ENCODE results near the gene EXOC3L1. TPM values are rescaled to one million over a fixed set of nuclear protein-coding genes. Genes with fewer than 3 reads are reported as not detected.

Gene EXOC3L1
- total RNA-seq, 2 donors from 2014 or later: 1.8 to 2.0 TPM

DNA sequence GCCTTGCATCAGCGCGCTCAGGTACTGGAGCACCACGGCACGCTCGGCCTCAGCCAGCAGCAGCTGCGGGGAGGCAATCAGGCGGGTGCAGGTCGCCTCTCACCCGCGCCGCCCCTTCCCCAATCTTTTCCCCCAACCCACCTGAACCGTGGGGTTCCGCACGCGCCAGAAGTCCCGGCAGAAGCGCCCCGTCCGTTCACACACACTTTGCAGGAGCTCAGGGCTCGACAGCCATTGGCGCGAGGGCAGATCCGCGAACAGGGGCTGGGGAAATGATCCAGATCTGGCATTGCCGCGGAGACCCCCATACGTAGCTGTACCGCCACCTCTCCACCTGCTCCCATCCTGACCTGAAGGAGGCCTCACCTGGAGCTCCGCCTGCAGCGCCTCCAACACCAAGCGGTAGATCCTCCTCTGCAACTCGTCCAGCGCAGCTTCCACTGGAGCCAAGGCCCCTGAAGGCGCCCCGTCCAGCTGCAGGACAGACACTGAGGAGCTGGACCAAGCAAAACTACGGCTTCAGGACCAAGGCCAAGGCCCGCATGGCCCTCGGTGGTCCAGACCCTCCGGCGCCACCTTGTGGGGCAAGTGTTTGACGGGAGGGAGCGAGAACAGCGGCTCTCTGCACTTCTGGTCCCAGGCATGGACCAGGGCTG is 4.8 kb downstream of the EXOC3L1 start:
- TF ChIP-seq CTCF (IDR thresholded peaks at IDR 0.05): peak; percentile 67 to 92 (median 88)
- no peak for TF ChIP-seq POLR2A (IDR thresholded peaks at IDR 0.05)
- H3K27ac ChIP-seq: no peak overlapping the region
- H3K36me3 ChIP-seq (replicated peaks in 1 of 2; ENCODE audit: insufficient read depth in 1 of 2, low read depth in 2 of 2): no peaks in the 10 kb centered on the region
- H3K9me3 ChIP-seq: no peaks in the 10 kb centered on the region
- no peak overlapping the region for H3K4me3 ChIP-seq
- intact Hi-C loops (cut with DNase I): loop anchor here (10.0 kb wide), 1 partner anchor 210 kb away; no protein-coding TSS in a partner anchor
- H3K4me1 ChIP-seq: peaks cover 27% of the 10 kb centered on the region
- no peaks in the 10 kb centered on the region for H3K27me3 ChIP-seq
- DNase-seq: peak; percentile 93 to 95 (median 94)
- 0 to 15% methylated on average over 5 to 40 of the region's 43 CpGs for WGBS, 2 donors
- ATAC-seq: peak; percentile 58

DNA sequence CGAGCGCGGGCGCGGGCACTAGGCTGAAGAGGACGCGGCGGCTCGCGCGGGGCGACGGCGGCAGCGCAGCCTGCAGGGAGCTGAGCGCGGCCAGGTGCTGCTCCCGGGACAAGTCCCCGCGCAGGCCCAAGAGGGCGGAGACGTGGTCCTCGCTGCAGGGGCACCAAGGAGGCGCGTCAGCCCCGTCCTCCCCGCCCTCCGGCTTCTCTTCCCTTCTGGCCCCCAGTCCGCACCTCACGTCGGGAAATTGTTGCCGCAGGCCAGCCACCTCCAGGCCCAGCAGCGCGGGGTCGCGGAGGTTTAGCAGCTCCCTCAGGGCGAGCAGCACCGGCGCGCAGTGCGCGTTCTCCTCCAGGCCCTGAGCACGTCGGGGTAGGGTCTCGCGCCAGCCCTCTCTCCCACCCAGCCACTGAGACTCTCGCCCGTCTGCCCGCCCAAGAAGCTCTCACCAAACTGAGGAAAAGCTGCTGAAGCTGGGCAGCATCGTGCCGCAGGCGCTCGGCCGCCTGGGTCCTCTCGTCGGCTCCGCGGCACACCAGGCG is 5.4 kb downstream of the EXOC3L1 start:
- 7% methylated on average over 55 of the region's 59 CpGs; no CpG with 5 or more reads in 1 of the 2 donors for WGBS, 2 donors
- ATAC-seq (peak; percentile 4), DNase-seq (no peak)
- Histone ChIP-seq H3K9me3 (no peaks in the 10 kb centered on the region), H3K27ac (peak overlapping the region; percentile 92 to 96 (median 96)), H3K27me3 (no peaks in the 10 kb centered on the region), H3K36me3 (replicated peaks in 1 of 2; ENCODE audit: insufficient read depth in 1 of 2, low read depth in 2 of 2) (no peaks in the 10 kb centered on the region), H3K4me3 (peak overlapping the region; percentile 49 to 68), H3K4me1 (peaks cover 27% of the 10 kb centered on the region)
- TF ChIP-seq CTCF (IDR thresholded peaks at IDR 0.05) (no peak), POLR2A (IDR thresholded peaks at IDR 0.05) (no peak)
- intact Hi-C loops (cut with DNase I): loop anchor here (10.0 kb wide), 1 partner anchor 210 kb away; no protein-coding TSS in a partner anchor

DNA sequence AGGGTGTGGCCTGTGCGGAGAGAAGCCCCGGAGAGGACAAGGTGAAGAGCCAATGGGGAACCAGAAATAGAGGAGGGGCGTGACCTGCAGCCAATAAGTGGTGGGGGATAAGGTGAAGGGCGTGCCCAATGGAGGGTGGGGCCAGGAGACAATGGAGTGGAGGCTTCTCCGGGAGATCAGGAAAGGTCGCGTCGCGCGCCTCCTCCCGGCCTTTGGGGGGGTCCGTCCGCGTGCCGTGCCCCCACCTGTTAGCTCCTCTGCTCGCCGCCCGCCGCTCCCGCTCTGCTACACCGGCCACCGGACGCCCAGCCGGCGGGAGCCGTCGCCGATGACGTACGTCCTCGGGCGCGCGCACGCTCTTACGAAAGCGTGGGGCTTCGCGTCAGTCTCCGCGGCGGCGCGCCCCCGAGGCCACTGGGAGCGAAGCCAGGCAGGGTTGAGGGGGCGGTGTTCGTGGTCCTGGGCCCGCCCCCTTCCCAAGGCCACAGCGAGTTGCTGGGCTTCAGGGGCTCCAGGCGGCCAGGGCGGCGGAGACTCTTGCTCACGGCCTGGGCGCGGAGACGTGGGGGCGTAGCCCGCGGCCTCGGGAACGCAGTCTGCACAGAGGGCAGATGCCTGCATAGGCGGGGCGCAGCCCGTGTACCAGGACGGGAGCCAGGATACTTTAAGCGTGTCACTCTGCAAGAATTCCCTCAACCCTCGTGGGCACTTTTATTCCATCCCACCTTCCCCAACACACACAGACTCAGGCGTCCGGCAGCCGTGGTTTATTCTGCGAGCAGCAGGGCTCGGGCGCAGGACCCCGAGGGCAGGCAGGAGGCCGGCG is 6.1 kb downstream of the EXOC3L1 start, which contains the start of gene MATCAP1:
Gene MATCAP1 (minus strand): TSS at position 337 of the 826 bp plus-strand sequence. CDS start 3,353 bp downstream, outside the sequence.
- WGBS, 2 donors: 0% methylated on average over 4 to 69 of the region's 77 CpGs

DNA sequence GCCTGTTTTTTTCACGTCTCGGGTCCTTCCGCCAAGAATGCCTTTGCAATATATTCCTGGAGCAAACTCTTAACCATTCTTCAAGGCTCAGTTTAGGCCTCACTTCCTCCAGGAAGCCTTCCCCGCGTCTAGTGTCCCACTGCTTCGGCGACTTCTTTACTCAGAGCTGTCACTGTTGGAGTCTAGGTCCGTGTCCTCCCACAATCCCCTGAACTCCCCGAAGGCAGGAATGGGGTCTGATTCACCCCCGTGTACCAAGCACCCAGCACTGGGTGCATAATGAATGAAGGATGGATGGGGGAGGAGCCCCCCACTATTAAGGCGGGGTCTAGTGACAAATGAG is 6.7 kb downstream of the EXOC3L1 start:
- 6 to 8% methylated on average over 11 of the region's 11 CpGs for WGBS, 2 donors
- Histone ChIP-seq H3K9me3 (no peaks in the 10 kb centered on the region), H3K4me1 (peaks cover 36% of the 10 kb centered on the region), H3K27me3 (no peaks in the 10 kb centered on the region), H3K4me3 (no peak overlapping the region), H3K36me3 (replicated peaks in 1 of 2; ENCODE audit: insufficient read depth in 1 of 2, low read depth in 2 of 2) (no peaks in the 10 kb centered on the region), H3K27ac (peak overlapping the region in 3 of 4 donors; percentile 95 to 96 (median 96))
- intact Hi-C loops (cut with DNase I): loop anchor here (10.0 kb wide), 1 partner anchor 208 kb away; no protein-coding TSS in a partner anchor
- TF ChIP-seq CTCF (IDR thresholded peaks at IDR 0.05): no peak
- no peak for TF ChIP-seq POLR2A (IDR thresholded peaks at IDR 0.05)
- DNase-seq (no peak), ATAC-seq (no peak)

More for the DNA sequence above, 6.1 kb downstream of the EXOC3L1 start, which contains the start of gene MATCAP1:
- peak within 1 kb of the TSS; percentile 92 to 96 (median 96) for H3K27ac ChIP-seq
- no peaks in the 10 kb centered on the region for H3K9me3 ChIP-seq
- peak within 1 kb of the TSS; percentile 49 to 68 for H3K4me3 ChIP-seq
- peak in 2 of 7 experiments; percentile 1 to 13 for TF ChIP-seq CTCF (IDR thresholded peaks at IDR 0.05)
- TF ChIP-seq POLR2A (IDR thresholded peaks at IDR 0.05): peak; percentile 44 to 71 (median 71)
- H3K27me3 ChIP-seq: no peaks in the 10 kb centered on the region
- intact Hi-C loops (cut with DNase I): loop anchor here (10.0 kb wide), 1 partner anchor 209 kb away; no protein-coding TSS in a partner anchor
- H3K4me1 ChIP-seq: peaks cover 30% of the 10 kb centered on the region
- DNase-seq: peak; percentile 92 to 98 (median 96)
- peak; percentile 93 for ATAC-seq
- no peaks in the 10 kb centered on the region for H3K36me3 ChIP-seq (replicated peaks in 1 of 2; ENCODE audit: insufficient read depth in 1 of 2, low read depth in 2 of 2)
